ENCODE data around the gene CACNA1B.

GRCh38 chr9:138003485-138004190 is 126.1 kb downstream of the CACNA1B start:
- TF ChIP-seq CTCF (IDR thresholded peaks at IDR 0.05 in 8 of 11, conservative IDR thresholded peaks at IDR 0.05 in 3 of 11) (no peak), POLR2A (IDR thresholded peaks at IDR 0.05) (no peak), POLR2AphosphoS5 (IDR thresholded peaks at IDR 0.05) (no peak)

All from spleen (tissue), 7 donors.